ENCODE measurements around the gene GLG1. TPM values are rescaled to one million over a fixed set of nuclear protein-coding genes. Genes with fewer than 3 reads are reported as not detected.

GLG1 gene
- total RNA-seq, 1 experiment from 2014 or later = 237 TPM

DNA sequence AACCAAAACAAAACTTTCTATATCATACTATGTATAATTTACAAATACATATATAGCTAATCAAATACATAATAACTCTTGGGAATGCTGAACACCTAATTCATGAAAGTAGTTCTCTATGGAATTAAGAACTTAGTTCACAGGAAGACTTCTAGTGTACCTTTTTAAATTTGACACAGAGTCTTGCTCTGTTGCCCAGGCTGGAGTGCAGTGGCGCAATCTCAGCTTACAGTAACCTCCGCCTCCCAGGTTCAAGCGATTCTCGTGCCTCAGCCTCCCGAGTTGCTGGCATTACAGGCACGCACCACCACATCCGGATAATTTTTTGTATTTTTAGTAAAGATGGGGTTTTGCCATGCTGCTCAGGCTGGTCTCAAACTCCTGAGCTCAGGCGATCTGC is 35.1 kb upstream of the GLG1 start:
- H3K4me3 ChIP-seq (replicated peaks in 1 of 2; ENCODE audit: low read depth in 1 of 2, low read length in 2 of 2) = no peak overlapping the region
- no peaks in the 10 kb centered on the region for H3K27me3 ChIP-seq (ENCODE audit: insufficient read depth, low read length)
- BruUV-seq (replicated peaks) = no TSS peak
- intact Hi-C loops (cut with micrococcal nuclease) = no loop called here
- ATAC-seq (no peak), DNase-seq (ENCODE audit: low read depth, low spot score) (no peak)
- no peak overlapping the region for H3K9ac ChIP-seq (ENCODE audit: low read length)
- no peaks in the 10 kb centered on the region for H3K9me2 ChIP-seq (ENCODE audit: insufficient read depth)
- H3K27ac ChIP-seq (ENCODE audit: low read depth, low read length) = no peak overlapping the region
- POLR2A ChIA-PET = interaction anchor here (0.9 to 1.2 kb wide), 2 partner anchors 25 kb away, joined by 3 read pairs; partner anchors contain the start of gene RFWD3
- H3K79me2 ChIP-seq (ENCODE audit: insufficient read depth, low read length) = peaks cover 73% of the 10 kb centered on the region
- H3K36me3 ChIP-seq (ENCODE audit: control insufficient read depth in 1 of 2, insufficient read depth in 2 of 2, low read length in 2 of 2) = peaks cover 50 to 56% of the 10 kb centered on the region in 2 experiments
- no peak for TF ChIP-seq POLR2AphosphoS5 (IDR thresholded peaks at IDR 0.05; ENCODE audit: low read depth, low read length)
- TF ChIP-seq ATF3 (IDR thresholded peaks at IDR 0.05) = no peak
- no peak for TF ChIP-seq EGR1 (IDR thresholded peaks at IDR 0.05; ENCODE audit: low read depth)
- no peak for TF ChIP-seq YY1 (IDR thresholded peaks at IDR 0.05; ENCODE audit: extremely low read depth, insufficient replicate concordance, low read depth, low read length)
- TF ChIP-seq SIN3A (IDR thresholded peaks at IDR 0.05; ENCODE audit: low read depth) = no peak
- no peak for TF ChIP-seq EZH2 (IDR thresholded peaks at IDR 0.05)
- TF ChIP-seq CEBPB (IDR thresholded peaks at IDR 0.05; ENCODE audit: low read depth) = no peak
- TF ChIP-seq RAD21 (IDR thresholded peaks at IDR 0.05; ENCODE audit: low read depth) = no peak
- TF ChIP-seq SP1 (IDR thresholded peaks at IDR 0.05; ENCODE audit: low read depth) = no peak
- no peak for TF ChIP-seq JUND (IDR thresholded peaks at IDR 0.05)
- TF ChIP-seq, protein P1, sequence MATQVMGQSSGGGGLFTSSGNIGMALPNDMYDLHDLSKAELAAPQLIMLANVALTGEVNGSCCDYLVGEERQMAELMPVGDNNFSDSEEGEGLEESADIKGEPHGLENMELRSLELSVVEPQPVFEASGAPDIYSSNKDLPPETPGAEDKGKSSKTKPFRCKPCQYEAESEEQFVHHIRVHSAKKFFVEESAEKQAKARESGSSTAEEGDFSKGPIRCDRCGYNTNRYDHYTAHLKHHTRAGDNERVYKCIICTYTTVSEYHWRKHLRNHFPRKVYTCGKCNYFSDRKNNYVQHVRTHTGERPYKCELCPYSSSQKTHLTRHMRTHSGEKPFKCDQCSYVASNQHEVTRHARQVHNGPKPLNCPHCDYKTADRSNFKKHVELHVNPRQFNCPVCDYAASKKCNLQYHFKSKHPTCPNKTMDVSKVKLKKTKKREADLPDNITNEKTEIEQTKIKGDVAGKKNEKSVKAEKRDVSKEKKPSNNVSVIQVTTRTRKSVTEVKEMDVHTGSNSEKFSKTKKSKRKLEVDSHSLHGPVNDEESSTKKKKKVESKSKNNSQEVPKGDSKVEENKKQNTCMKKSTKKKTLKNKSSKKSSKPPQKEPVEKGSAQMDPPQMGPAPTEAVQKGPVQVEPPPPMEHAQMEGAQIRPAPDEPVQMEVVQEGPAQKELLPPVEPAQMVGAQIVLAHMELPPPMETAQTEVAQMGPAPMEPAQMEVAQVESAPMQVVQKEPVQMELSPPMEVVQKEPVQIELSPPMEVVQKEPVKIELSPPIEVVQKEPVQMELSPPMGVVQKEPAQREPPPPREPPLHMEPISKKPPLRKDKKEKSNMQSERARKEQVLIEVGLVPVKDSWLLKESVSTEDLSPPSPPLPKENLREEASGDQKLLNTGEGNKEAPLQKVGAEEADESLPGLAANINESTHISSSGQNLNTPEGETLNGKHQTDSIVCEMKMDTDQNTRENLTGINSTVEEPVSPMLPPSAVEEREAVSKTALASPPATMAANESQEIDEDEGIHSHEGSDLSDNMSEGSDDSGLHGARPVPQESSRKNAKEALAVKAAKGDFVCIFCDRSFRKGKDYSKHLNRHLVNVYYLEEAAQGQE (IDR thresholded peaks at IDR 0.05; ENCODE audit: low read depth) = no peak
- TF ChIP-seq ZBTB33 (IDR thresholded peaks at IDR 0.05; ENCODE audit: extremely low read depth, insufficient replicate concordance, low read length) = no peak
- no peak for TF ChIP-seq EZH2phosphoT487 (IDR thresholded peaks at IDR 0.05; ENCODE audit: borderline replicate concordance)
- TF ChIP-seq FOSL1 (IDR thresholded peaks at IDR 0.05; ENCODE audit: low read depth) = no peak
- CTCF ChIA-PET = interaction anchor here (0.7 to 1.0 kb wide), 3 partner anchors 10 to 579 kb away, joined by 3 to 5 read pairs (median 4); no protein-coding TSS in a partner anchor
- H3K4me2 ChIP-seq (ENCODE audit: low read length) = no peak overlapping the region
- H3K9me3 ChIP-seq (ENCODE audit: control insufficient read depth in 1 of 2, insufficient read depth in 1 of 2, low read depth in 1 of 2, low read length in 2 of 2) = no peaks in the 10 kb centered on the region
- peaks cover 6% of the 10 kb centered on the region for H4K20me1 ChIP-seq (ENCODE audit: insufficient read depth)
- H2AFZ ChIP-seq (ENCODE audit: low read depth, low read length, poor library complexity, severe bottlenecking) = no peak overlapping the region
- H3K4me1 ChIP-seq (ENCODE audit: control insufficient read depth in 1 of 2, insufficient read depth in 2 of 2, low read length in 2 of 2) = no peaks in the 10 kb centered on the region
- RAD21 ChIA-PET (ENCODE audit: low non-redundant PET in 1 of 2, low total read pairs in 2 of 2, uncharacterized antibody in 2 of 2, unreplicated experiment in 2 of 2) = no interaction called here
